ENCODE measurements around the gene HS3ST2.

Gene HS3ST2

DNA sequence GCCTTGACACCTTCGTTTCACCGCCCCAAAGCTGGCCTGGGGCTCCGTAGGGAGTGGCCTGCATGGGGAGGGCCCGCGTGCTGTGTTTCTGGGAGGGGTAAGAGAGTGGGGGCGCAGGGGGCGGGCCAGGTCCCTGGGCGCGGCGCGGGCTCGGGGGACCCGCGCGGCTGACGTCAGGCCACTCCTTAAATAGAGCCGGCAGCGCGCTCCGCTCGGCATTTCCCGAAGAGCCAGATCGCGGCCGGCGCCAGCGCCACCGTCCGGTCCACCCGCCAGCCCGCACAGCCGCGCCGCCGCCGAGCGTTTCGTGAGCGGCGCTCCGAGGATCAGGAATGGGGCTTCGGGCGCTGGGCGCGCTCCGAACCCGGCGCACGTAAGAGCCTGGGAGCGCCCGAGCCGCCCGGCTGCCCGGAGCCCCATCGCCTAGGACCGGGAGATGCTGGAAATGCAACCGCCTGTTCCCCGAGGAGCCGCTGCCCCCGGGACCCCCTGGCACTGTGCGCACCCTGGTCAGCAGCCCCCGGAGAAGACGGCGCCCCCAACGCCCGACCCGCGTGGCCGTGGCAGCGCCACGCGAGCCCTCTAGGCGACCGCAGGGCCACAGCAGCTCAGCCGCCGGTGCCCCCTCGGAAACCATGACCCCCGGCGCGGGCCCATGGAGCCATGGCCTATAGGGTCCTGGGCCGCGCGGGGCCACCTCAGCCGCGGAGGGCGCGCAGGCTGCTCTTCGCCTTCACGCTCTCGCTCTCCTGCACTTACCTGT, at the start of gene HS3ST2:
HS3ST2 (plus strand) TSS at position 215 of the 763 bp plus-strand sequence; CDS start at position 664, 449 bp downstream.
- no peak for FAIRE-seq
- no peak for DNase-seq (ENCODE audit: low spot score)

DNA sequence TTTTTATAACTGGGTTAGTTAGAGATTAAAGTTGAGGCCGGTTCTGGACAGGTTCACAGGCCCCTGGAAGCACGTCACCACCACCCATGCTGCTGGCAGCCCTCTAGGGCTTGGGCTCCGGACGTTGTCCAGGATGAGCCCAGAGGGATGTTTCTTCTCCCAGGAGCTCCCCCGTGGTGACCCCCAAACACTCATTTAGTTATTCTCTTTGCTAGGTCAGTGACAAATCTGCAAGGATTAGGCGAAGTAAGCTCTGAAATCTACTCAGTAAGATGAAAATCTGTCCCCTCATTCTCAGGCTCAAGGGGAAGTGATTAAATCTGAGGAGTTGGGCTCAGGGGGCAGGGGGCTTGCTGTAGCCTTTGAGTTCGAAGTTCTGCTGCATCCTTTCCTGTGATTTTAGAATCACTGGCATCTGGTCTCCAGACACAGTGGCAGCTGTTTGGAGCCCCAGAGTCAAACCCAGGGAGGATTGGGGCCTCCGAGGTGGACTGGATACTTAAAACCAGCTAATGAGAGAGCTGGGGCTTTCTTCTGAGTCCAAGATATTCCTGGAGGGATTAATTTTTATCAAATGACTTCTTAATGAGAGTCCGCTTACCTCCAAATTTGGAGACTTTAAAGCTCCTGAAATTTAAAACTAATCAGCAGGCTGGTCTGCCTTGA, 49.2 kb upstream of the HS3ST2 start:
- no peak for DNase-seq (ENCODE audit: low spot score)
- FAIRE-seq = no peak

DNA sequence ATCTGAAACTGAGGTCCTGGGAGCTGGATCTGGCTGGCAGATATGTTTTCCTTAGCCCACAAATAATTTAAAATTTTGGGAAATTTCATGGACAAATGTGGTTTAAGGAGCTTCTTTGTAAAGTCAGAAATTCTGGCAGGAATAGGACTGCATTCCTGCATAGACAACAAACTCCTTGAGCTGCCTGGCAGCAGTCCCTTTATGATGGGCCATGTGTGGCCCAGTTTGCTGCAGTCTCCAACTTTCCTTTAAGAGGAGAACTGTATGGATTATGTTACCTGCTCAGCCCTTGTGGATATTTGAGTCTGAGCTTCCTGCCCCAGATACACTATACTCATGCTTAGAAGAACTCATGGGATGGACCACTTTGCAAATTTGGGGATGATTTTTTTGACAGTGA, 48.5 kb upstream of the HS3ST2 start:
- DNase-seq (ENCODE audit: low spot score) (no peak), FAIRE-seq (no peak)

DNA sequence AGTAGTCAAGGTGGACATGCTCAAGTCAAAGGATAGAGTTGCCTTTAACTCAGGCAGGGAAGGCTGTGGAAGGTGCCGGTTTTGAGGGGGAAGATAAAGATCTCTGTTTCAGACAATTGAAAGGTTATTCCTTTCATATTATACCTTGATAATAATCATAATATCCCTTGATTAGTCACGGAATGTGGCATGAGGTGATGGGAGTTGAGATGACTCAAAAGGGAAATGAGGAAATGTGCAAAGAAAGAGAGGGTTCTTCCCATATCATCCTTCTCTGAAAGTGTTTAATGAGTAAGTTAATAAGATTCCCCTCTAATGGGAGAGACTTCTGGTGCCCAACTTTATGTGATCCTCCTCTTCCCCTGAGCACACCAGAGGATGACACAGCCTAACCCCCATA, 43.1 kb upstream of the HS3ST2 start:
- no peak for FAIRE-seq

DNA sequence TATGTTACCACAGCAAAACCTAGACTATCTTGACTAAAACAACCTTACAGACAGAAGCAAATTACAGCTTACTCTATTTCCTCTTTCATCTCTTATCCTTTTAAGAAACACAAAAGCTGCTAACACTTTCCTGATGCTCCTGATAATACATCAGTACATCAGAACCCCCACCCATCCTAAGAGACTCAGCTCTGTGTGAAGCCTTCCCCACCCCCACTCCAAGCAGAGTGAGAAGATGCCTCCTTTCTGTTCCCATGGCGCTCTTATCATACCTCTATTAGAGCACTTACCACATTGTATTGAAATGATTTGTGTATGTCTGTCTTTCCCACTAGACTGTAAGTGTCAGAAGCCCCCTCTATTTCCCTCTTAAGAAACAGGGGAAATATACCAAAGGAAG, 42.4 kb upstream of the HS3ST2 start:
- FAIRE-seq = no peak

More for the DNA sequence above, 43.1 kb upstream of the HS3ST2 start:
- no peak for DNase-seq (ENCODE audit: low spot score)

DNA sequence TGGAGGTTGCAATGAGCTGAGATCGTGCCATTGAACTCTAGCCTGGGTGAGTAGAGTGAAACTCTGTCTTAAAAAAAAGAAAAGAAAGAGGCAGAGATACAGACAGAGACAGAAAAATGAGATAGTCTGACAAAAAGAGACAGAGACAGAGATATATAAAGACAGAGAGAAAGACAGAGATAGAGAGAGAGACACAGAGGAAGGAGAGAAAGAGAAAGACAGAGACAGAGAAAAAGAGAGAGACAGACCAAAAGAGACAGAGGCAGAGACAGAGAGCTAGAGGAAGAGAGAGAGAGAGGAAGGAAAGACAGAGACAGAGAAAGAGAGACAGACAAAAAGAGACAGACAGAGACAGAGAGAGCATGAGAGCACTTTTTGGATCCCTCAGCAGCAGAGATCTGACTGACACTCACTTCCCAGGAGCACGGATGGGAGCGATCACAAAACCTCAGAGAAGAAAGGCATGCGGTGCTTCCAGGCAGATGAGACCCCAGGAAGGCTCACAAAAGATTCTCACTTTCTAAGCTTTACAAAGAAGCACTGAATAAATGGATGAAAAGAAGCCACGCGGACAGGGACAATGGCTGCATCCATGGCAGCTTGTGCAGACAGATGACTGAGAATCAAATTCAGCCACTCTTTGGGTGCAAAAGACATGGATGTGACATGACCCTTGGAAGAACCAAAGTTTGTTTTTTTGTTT, 38.6 kb upstream of the HS3ST2 start:
- DNase-seq (ENCODE audit: low spot score) (no peak), FAIRE-seq (no peak)

More for the DNA sequence above, 42.4 kb upstream of the HS3ST2 start:
- no peak for DNase-seq (ENCODE audit: low spot score)

DNA sequence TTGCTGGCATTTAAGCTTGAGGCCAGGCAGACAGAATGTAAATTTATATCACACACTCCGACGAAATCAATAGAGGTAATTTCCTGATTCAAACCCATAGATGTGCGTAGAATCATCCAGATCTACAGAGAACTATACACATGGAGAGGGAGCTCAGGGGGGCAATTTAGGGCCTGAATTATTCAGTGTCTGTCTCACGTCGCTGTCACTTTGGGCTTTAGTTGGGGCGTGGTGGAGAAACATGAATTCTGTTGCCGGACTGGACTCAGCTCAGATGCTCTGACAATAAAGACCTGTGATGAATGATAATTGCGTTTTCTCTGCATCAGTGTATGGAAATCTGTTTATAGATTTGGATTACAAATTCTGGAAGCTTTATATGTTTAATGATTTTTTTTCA, 32.5 kb upstream of the HS3ST2 start:
- no peak for FAIRE-seq

DNA sequence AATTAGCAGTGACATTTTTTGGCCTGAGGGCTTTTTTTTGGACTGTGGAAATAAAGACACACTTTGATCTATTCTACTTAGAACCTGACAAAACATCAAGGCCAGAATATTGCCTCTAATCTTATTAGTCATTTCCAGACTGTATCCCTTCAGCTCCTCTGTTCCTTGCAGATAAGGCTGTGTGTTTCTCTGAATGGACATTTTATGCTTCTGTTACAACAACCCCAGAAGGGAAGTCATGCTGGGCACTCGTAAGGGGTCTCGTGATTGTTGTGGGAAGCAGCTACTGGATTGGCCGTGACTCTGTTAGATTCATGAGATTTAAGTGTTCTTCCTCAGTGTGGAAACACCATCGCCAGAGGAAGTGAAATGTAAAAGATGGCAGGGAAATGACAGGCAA, 31.6 kb upstream of the HS3ST2 start:
- no peak for FAIRE-seq
- no peak for DNase-seq (ENCODE audit: low spot score)

More for the DNA sequence above, 32.5 kb upstream of the HS3ST2 start:
- DNase-seq (ENCODE audit: low spot score) = no peak

DNA sequence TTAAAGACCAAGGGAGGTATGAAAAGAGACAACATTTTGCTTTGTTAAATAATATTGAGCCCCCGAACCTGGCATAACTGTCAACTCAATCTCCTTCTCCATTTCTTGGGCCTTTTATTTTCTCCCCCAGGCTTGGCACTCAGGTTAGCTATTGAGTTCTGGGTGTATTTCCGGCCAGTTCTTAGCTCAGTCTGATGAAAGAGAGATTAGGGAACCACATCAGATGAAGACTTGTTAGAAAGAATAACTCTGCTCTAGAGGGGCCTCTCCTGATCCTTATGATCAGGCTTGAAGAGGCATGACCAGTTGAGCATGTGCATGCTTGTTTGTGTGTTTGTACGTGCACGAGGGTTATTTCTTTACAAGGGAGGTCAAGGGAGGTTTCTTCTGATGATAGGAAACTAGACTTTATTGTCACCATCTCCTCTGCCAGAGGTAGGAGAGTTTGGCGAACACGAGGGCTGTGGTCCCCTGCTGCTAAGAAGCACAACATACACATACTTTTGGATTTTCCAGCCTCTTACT, 29.2 kb upstream of the HS3ST2 start:
- DNase-seq (ENCODE audit: low spot score) (no peak), FAIRE-seq (no peak)

DNA sequence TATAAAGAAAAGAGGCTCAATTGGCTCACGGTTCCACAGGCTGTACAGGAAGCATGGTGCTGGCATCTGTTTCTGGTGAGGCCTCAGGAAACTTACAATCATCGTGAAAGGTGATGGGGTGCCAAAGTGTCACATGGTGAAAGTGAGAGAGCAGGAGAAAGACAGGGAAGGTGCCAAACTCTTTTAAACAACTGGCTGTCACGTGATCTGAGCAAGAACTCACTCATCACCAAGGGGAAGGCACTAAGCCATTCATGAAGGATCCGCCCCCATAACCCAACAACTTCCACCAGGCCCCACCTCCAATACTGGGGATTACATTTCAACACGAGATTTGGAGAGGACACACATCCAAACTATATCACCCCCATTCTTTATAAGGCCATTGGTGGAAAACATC, 28.4 kb upstream of the HS3ST2 start:
- no peak for DNase-seq (ENCODE audit: low spot score)

DNA sequence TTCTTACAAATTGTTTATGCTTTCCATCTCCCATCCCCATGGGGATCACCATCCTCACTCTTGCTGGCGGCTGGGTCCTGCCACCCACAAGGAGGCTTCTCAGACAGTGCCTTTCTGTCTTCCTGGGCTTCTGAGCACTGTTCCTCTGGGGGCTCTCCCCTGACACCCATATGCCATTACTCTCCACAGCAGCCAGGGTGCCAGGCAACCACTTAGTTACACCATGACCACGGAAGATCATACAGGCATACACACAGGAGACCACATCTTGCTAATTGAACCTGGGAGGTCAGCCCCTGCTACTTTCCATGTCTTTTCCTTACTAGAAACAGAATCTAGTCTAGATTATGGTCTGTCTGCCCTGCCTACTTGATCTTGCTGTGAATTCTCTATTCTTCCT, 27.7 kb upstream of the HS3ST2 start:
- DNase-seq (ENCODE audit: low spot score) (no peak), FAIRE-seq (no peak)

More for the DNA sequence above, 28.4 kb upstream of the HS3ST2 start:
- no peak for FAIRE-seq

DNA sequence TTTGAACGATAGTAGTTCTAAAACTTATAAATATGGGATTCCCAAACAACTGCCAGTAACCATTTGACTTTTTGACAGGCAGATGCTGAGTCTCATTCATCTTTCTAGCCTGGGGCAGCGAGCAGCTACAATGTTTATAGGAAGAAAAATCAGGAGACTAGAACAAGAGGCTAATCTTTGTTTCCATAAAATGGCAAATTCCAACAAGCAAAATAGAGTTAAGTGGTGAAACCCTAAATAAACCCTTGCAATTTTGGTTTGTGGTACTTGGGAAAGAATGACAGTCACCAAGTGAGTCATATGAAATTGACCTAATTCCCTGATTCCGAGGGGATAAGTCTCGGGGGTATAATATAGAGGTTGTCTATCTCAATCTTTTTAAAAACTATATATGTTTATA, 27.3 kb upstream of the HS3ST2 start:
- FAIRE-seq (no peak), DNase-seq (ENCODE audit: low spot score) (no peak)

DNA sequence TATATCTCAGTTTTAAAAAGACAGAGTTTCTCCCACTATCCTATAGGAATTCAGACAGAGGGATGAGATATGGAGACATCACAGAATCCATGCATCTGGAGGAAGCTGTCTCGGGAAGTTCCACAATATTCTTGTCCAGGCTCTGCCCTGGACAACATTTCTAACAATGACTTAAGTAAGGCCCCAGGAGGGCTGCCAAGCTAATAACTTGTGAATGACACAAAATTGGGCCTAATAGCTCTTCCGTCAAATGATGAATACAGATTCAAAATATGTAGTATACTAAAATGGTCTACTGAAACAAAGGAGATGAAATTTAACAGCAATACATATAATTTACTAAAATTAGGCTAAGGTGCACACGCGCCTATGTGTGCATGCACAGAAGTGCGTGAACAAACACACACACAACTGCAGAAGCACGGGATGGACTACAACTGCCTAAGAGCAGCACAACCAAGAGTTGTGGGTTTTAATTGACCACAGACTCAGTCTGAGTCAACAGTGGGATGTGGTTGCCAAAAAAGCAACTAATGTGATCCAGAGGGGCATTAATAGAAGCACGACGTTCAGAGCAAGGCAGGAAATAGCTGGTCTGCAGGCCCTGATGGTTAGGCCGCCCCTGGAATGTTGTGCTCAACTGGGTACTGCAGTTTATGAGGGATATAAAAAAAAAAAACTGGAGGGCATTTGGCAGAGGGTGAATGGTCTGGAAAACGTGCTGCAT, 26.3 kb upstream of the HS3ST2 start:
- peak; percentile 81 for DNase-seq (ENCODE audit: low spot score)
- peak; percentile 44 for FAIRE-seq

DNA sequence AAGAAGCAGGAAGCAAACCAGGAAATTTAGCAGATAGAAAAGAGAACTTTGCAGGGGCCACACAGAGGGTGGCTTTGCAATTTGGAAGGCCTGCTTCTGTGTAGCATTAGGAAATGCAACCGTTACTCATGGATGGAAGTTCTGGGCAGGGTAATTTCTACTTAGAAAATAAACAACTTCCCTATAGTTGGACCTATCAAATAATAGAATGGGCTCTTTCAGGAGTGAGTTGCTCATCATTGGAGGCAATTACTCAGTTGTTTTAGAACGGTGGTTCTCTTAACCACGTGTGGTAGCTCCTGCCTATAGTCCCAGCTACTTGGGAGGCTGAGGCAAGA, 25.8 kb upstream of the HS3ST2 start:
- no peak for FAIRE-seq
- DNase-seq (ENCODE audit: low spot score) = no peak

DNA sequence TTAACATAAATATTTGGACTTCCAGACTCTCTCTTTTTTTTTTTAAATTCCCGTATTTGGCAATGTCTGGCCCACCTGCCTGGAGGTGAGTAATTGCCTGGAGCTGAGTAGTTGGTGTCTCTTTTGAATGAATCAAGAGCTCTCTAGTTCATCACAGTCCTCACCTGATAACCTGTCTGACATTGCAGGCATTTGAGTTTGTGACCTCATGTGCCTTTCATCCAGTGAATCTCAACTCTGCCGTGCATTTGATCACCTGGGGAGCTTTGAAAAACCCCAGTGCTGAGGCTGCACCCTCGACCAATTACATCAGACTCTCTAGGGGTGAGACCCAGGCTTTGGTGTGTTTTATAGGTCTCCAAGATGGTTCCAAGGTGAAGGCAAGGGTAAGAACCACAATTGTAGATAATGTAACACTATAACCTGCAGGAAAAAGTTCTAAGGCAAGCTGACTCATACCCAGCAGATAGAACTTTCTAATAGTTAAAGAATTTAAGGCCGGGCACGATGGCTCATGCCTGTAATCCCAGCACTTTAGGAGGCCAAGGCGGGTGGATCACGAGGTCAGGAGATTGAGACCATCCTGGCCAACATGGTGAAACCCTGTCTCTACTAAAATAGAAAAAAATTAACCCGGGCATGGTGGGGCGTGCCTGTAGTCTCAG, 24.5 kb upstream of the HS3ST2 start:
- DNase-seq (ENCODE audit: low spot score) = peak; percentile 48
- no peak for FAIRE-seq

DNA sequence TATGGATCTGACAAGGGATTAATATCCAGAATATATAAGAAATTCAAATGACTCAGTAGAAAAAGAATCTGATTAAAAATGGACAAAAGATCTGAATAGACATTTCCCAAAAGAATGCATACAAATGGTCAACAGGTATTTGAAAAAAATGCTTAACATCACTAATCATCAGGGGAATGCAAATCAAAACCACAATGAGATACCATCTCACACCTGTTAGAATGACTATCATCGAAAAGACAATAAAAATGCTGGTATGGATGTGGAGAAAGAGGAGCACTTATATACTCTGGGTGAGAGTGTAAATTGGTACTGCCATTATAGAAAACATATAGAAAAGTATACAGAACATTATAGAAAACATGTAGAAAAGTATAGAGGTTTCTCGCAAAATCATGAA, 16.4 kb upstream of the HS3ST2 start:
- FAIRE-seq (no peak), DNase-seq (ENCODE audit: low spot score) (no peak)

DNA sequence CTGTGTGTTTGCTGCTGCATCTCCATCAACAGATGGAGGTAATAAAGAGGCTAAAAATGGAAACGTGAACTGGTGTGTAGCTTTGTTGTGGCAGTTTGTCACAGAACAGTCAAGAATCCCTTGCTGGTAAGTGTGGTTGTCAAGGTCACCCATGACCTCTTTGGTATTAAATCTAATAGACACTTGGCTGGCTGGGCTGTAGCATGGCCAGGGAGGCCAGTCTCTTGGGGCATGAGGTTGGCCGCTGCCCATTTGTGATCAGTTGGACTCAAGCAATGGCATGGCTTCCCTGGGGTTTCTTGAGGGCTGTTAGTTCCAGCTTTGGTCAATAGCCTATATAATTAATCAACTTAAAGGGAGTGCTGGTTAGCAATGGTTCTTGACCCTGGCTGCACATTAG, 14.8 kb upstream of the HS3ST2 start:
- FAIRE-seq = no peak
- no peak for DNase-seq (ENCODE audit: low spot score)

DNA sequence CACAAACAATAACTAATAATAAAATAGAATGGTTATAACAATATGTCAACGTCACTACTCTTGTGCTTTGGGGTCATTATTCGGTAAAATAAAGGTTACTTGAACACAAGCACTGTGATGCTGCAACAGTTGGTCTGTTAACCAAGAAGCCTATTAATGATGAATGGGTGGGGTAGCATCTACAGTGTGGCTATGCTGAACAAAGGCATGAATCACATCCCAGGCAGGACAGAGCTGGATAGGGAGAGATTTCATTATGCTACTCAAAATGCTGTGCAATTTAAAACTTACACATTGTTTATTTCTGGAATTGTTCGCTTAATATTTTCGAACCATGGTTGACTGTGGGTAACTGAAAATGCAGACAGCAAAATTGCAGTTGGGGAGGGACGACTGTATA, 9.1 kb upstream of the HS3ST2 start:
- DNase-seq (ENCODE audit: low spot score) (no peak), FAIRE-seq (no peak)

DNA sequence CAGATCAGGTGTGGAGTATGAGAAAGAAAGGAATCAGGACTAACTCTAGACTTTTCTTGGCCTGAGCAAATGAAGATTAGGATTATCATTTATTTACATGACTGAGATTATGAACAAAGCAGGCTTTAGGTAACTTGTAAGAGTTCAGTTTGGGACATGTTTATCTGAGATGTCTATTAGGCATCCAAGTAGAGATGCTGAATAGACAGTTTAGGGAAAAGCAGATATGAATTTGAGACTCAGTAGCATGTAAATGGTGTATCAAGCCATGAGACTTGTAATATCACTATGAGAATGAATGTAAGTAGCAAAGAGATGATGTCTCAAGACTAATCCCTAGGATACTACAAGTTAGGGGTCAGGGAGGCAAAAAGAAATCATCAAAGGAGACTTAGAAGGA, 8.6 kb upstream of the HS3ST2 start:
- DNase-seq (ENCODE audit: low spot score) (no peak), FAIRE-seq (no peak)

DNA sequence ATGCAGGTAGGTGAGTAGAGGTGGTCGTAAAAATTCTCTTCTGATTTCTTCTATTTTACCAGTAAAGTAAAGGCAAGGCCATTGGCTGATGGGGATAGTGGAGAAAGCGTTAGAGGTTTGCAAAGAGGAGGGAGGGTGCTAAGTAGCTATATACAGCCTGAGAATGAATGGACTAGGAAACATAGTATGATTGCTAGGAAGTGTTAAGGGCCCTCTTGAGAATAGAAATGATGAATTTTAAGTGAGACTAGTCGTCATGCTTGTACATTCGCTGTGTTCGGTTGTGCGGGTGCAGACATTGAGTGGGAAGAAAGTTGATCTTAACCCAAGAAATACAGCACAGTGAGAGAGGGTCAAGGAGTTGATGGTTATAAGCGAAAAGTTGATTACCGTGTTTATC, 7.2 kb upstream of the HS3ST2 start:
- no peak for DNase-seq (ENCODE audit: low spot score)
- no peak for FAIRE-seq

DNA sequence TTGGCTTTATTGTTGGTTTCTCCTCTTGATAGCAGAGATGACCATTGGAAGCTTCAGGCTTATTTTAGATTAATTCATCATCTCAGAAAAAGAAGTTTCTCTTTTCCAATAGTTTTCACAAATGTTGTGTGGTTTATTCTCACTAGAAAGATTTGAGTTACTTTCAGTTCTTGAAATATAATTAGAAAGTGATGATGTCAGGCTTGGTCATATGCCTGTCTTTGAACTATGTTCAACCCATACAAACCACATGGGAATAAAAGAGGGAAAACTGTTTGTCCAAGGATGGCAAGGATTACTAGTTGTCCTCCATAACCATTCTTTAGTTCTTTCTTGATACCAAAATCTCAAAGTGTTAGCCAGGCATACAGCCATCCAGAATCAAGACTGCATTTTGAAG, 3.7 kb upstream of the HS3ST2 start:
- no peak for FAIRE-seq
- no peak for DNase-seq (ENCODE audit: low spot score)
